Measurements from ENCODE around the gene SAMD14.

SAMD14 gene

GRCh38 chr17:50099003-50099402 lies 31.0 kb downstream of the SAMD14 start:
- Mint-ChIP-seq H3K27ac (peak overlapping the region; percentile 33), H3K4me1 (peaks cover 21% of the 10 kb centered on the region), H3K36me3 (peaks cover 2% of the 10 kb centered on the region), H3K27me3 (no peaks in the 10 kb centered on the region), H3K4me3 (no peak overlapping the region), H3K9me3 (no peaks in the 10 kb centered on the region)
- ATAC-seq (ENCODE audit: low read depth) (no peak), DNase-seq (ENCODE audit: low spot score in 2 of 2) (no peak)

GRCh38 chr17:50098583-50098982 lies 31.4 kb downstream of the SAMD14 start:
- DNase-seq (ENCODE audit: low spot score in 2 of 2), result no peak

GRCh38 chr17:50097926-50098325 lies 32.0 kb downstream of the SAMD14 start:
- Mint-ChIP-seq H3K9me3 (no peaks in the 10 kb centered on the region), H3K27me3 (no peaks in the 10 kb centered on the region), H3K4me3 (no peak overlapping the region), H3K36me3 (peaks cover 2% of the 10 kb centered on the region), H3K4me1 (peaks cover 21% of the 10 kb centered on the region), H3K27ac (no peak overlapping the region)
- DNase-seq (ENCODE audit: low spot score in 2 of 2) (no peak), ATAC-seq (ENCODE audit: low read depth) (no peak)

More at GRCh38 chr17:50098583-50098982, 31.4 kb downstream of the SAMD14 start:
- Mint-ChIP-seq H3K27ac (peak overlapping the region; percentile 33), H3K4me1 (peaks cover 21% of the 10 kb centered on the region), H3K9me3 (no peaks in the 10 kb centered on the region), H3K36me3 (peaks cover 2% of the 10 kb centered on the region), H3K4me3 (no peak overlapping the region), H3K27me3 (no peaks in the 10 kb centered on the region)
- ATAC-seq (ENCODE audit: low read depth), result no peak

- no peak for ATAC-seq (ENCODE audit: low read depth)
- H3K36me3 Mint-ChIP-seq, result peaks cover 2% of the 10 kb centered on the region
- no peak for DNase-seq (ENCODE audit: low spot score in 2 of 2)
- no peaks in the 10 kb centered on the region for H3K9me3 Mint-ChIP-seq
- H3K27ac Mint-ChIP-seq, result no peak overlapping the region
- H3K4me1 Mint-ChIP-seq, result peaks cover 21% of the 10 kb centered on the region
- H3K27me3 Mint-ChIP-seq, result no peaks in the 10 kb centered on the region
- no peak overlapping the region for H3K4me3 Mint-ChIP-seq
Observed at GRCh38 chr17:50097455-50097854, 32.5 kb downstream of the SAMD14 start.

GRCh38 chr17:50096758-50097157 lies 33.2 kb downstream of the SAMD14 start:
- no peak overlapping the region for H3K4me3 Mint-ChIP-seq
- ATAC-seq (ENCODE audit: low read depth), result no peak

GRCh38 chr17:50096092-50096491 lies 33.9 kb downstream of the SAMD14 start:
- peak overlapping the region; percentile 87 for H3K27ac Mint-ChIP-seq
- H3K4me3 Mint-ChIP-seq, result peak overlapping the region; percentile 92
- no peaks in the 10 kb centered on the region for H3K9me3 Mint-ChIP-seq
- no peaks in the 10 kb centered on the region for H3K27me3 Mint-ChIP-seq
- peaks cover 2% of the 10 kb centered on the region for H3K36me3 Mint-ChIP-seq
- DNase-seq (ENCODE audit: low spot score in 2 of 2) (no peak), ATAC-seq (ENCODE audit: low read depth) (no peak)
- peaks cover 21% of the 10 kb centered on the region for H3K4me1 Mint-ChIP-seq

More at GRCh38 chr17:50096758-50097157, 33.2 kb downstream of the SAMD14 start:
- H3K27ac Mint-ChIP-seq, result no peak overlapping the region
- H3K4me1 Mint-ChIP-seq, result peaks cover 21% of the 10 kb centered on the region
- H3K9me3 Mint-ChIP-seq, result no peaks in the 10 kb centered on the region
- DNase-seq (ENCODE audit: low spot score in 2 of 2), result no peak
- H3K27me3 Mint-ChIP-seq, result no peaks in the 10 kb centered on the region
- H3K36me3 Mint-ChIP-seq, result peaks cover 2% of the 10 kb centered on the region

- H3K36me3 Mint-ChIP-seq, result peaks cover 2% of the 10 kb centered on the region
- H3K9me3 Mint-ChIP-seq, result no peaks in the 10 kb centered on the region
- H3K27ac Mint-ChIP-seq, result peak overlapping the region; percentile 87
- H3K27me3 Mint-ChIP-seq, result no peaks in the 10 kb centered on the region
- DNase-seq (ENCODE audit: low spot score in 2 of 2) (no peak), ATAC-seq (ENCODE audit: low read depth) (no peak)
- peak overlapping the region; percentile 92 for H3K4me3 Mint-ChIP-seq
- H3K4me1 Mint-ChIP-seq, result peaks cover 21% of the 10 kb centered on the region
Observed at GRCh38 chr17:50095626-50096037, 34.3 kb downstream of the SAMD14 start.

GRCh38 chr17:50094753-50095619 lies 35.0 kb downstream of the SAMD14 start, which contains the start of gene PDK2:
Gene PDK2 (plus strand): TSS chr17:50095351. CDS start chr17:50095436, 85 bp downstream.
- peak within 1 kb of the TSS; percentile 87 for H3K27ac Mint-ChIP-seq
- peaks cover 2% of the 10 kb centered on the region for H3K36me3 Mint-ChIP-seq
- H3K4me3 Mint-ChIP-seq, result peak within 1 kb of the TSS; percentile 92
- no peaks in the 10 kb centered on the region for H3K9me3 Mint-ChIP-seq
- H3K27me3 Mint-ChIP-seq, result no peaks in the 10 kb centered on the region
- ATAC-seq (ENCODE audit: low read depth), result peak; percentile 88
- H3K4me1 Mint-ChIP-seq, result peaks cover 21% of the 10 kb centered on the region
- DNase-seq (ENCODE audit: low spot score in 2 of 2), result peak; percentile 94 to 98

GRCh38 chr17:50094243-50094752 lies 35.7 kb downstream of the SAMD14 start:
- H3K27me3 Mint-ChIP-seq, result no peaks in the 10 kb centered on the region
- peak overlapping the region; percentile 87 for H3K27ac Mint-ChIP-seq
- peaks cover 2% of the 10 kb centered on the region for H3K36me3 Mint-ChIP-seq
- H3K4me1 Mint-ChIP-seq, result peaks cover 18% of the 10 kb centered on the region
- peak overlapping the region; percentile 92 for H3K4me3 Mint-ChIP-seq
- H3K9me3 Mint-ChIP-seq, result no peaks in the 10 kb centered on the region
- DNase-seq (ENCODE audit: low spot score in 2 of 2), result peak; percentile 88 to 95
- ATAC-seq (ENCODE audit: low read depth), result peak; percentile 42

- Mint-ChIP-seq H3K4me1 (peaks cover 17% of the 10 kb centered on the region), H3K4me3 (peak overlapping the region; percentile 92), H3K27ac (peak overlapping the region; percentile 87), H3K36me3 (peaks cover 2% of the 10 kb centered on the region), H3K27me3 (no peaks in the 10 kb centered on the region), H3K9me3 (no peaks in the 10 kb centered on the region)
- ATAC-seq (ENCODE audit: low read depth), result no peak
- no peak for DNase-seq (ENCODE audit: low spot score in 2 of 2)
Observed at GRCh38 chr17:50093807-50094206, 36.2 kb downstream of the SAMD14 start.

- Mint-ChIP-seq H3K27me3 (no peaks in the 10 kb centered on the region), H3K27ac (no peak overlapping the region), H3K4me3 (peak overlapping the region; percentile 3), H3K4me1 (peaks cover 15% of the 10 kb centered on the region), H3K36me3 (no peaks in the 10 kb centered on the region), H3K9me3 (no peaks in the 10 kb centered on the region)
- ATAC-seq (ENCODE audit: low read depth) (no peak), DNase-seq (ENCODE audit: low spot score in 2 of 2) (no peak)
Observed at GRCh38 chr17:50093246-50093645, 36.7 kb downstream of the SAMD14 start.

- ATAC-seq (ENCODE audit: low read depth) (no peak), DNase-seq (ENCODE audit: low spot score in 2 of 2) (no peak)
- no peaks in the 10 kb centered on the region for H3K27me3 Mint-ChIP-seq
- no peak overlapping the region for H3K27ac Mint-ChIP-seq
- H3K4me3 Mint-ChIP-seq, result no peak overlapping the region
- no peaks in the 10 kb centered on the region for H3K36me3 Mint-ChIP-seq
- H3K4me1 Mint-ChIP-seq, result peaks cover 15% of the 10 kb centered on the region
- H3K9me3 Mint-ChIP-seq, result no peaks in the 10 kb centered on the region
Observed at GRCh38 chr17:50091918-50092285, 38.1 kb downstream of the SAMD14 start.

GRCh38 chr17:50090971-50091917 lies 38.7 kb downstream of the SAMD14 start:
- ATAC-seq (ENCODE audit: low read depth) (no peak), DNase-seq (ENCODE audit: low spot score in 2 of 2) (no peak)
- H3K27me3 Mint-ChIP-seq, result no peaks in the 10 kb centered on the region
- peaks cover 11% of the 10 kb centered on the region for H3K4me1 Mint-ChIP-seq
- no peaks in the 10 kb centered on the region for H3K36me3 Mint-ChIP-seq
- no peak overlapping the region for H3K27ac Mint-ChIP-seq
- no peaks in the 10 kb centered on the region for H3K9me3 Mint-ChIP-seq
- H3K4me3 Mint-ChIP-seq, result no peak overlapping the region

GRCh38 chr17:50090071-50090470 lies 39.9 kb downstream of the SAMD14 start:
- Mint-ChIP-seq H3K9me3 (no peaks in the 10 kb centered on the region), H3K4me3 (no peak overlapping the region), H3K36me3 (no peaks in the 10 kb centered on the region), H3K27ac (no peak overlapping the region), H3K27me3 (no peaks in the 10 kb centered on the region), H3K4me1 (peaks cover under 1% of the 10 kb centered on the region)
- DNase-seq (ENCODE audit: low spot score in 2 of 2) (no peak), ATAC-seq (ENCODE audit: low read depth) (no peak)

Measured in memory B cell (primary cell).